SU-DHL-6 (cell line): ENCODE data around the gene ROR1.

ENCODE experiments used
- H2AFZ ChIP-seq: fragments of 200-600 bp; sonication (generic); 2 replicates; pipeline ENCODE4 v1.6.1; 2014; ENCODE audit warnings: low read depth, mild to moderate bottlenecking, moderate library complexity, mixed read lengths, antibody characterized with exemption, low read length; ENCODE audit not compliant: severe bottlenecking
- H3F3A ChIP-seq: fragments of 200-600 bp; shearing (Covaris generic); 2 replicates; pipeline ENCODE4 v1.6.0; 2016; ENCODE audit warnings: antibody characterized with exemption, mild to moderate bottlenecking; ENCODE audit not compliant: insufficient read depth
- H3K27ac ChIP-seq: fragments of 200-600 bp; sonication (generic); 2 replicates; pipeline ENCODE4 v1.5.1; 2016; ENCODE audit warnings: low read depth, mild to moderate bottlenecking, low read length, moderate library complexity, mixed read lengths
- H3K27me3 ChIP-seq: fragments of 200-600 bp; sonication (generic), shearing (Covaris generic); 2 replicates; pipeline ENCODE4 v1.6.0; 2014; ENCODE audit warnings: mild to moderate bottlenecking, low read length
- H3K36me3 ChIP-seq: fragments of 200-600 bp; sonication (generic); 2 replicates; pipeline ENCODE4 v1.6.1; 2014; ENCODE audit warnings: mild to moderate bottlenecking, low read length, mixed read lengths
- H3K4me2 ChIP-seq: fragments of 300-600, 200-600 bp; shearing (Covaris generic), sonication (generic); 2 replicates; pipeline ENCODE4 v1.6.0; 2014; ENCODE audit warnings: low read length, low read depth, mild to moderate bottlenecking; ENCODE audit not compliant: poor library complexity, severe bottlenecking
- H3K4me3 ChIP-seq: fragments of 200-600 bp; sonication (generic); 2 replicates; pipeline ENCODE4 v1.5.1; 2014; ENCODE audit warnings: antibody characterized with exemption, low read length, mild to moderate bottlenecking, mixed read lengths; ENCODE audit not compliant: insufficient read depth, poor library complexity, severe bottlenecking
- H3K79me2 ChIP-seq: fragments of 200-600 bp; sonication (generic); 2 replicates; pipeline ENCODE4 v1.6.1; 2014; ENCODE audit warnings: mild to moderate bottlenecking, low read length, moderate library complexity; ENCODE audit not compliant: insufficient read depth
- H3K9ac ChIP-seq: fragments of 200-600 bp; sonication (generic); 2 replicates; pipeline ENCODE4 v1.7.0; 2014; ENCODE audit warnings: mild to moderate bottlenecking, low read length
- H3K9me2 ChIP-seq: fragments of 200-600 bp; sonication (generic); replicated peaks from 2 replicates; pipeline ENCODE4 v1.6.1; 2014; ENCODE audit warnings: low read length; ENCODE audit not compliant: insufficient read depth
- H3K9me3 ChIP-seq: fragments of 200-600 bp; sonication (generic); 2 replicates; pipeline ENCODE4 v1.6.1; 2014; ENCODE audit warnings: low read length, mixed read lengths; ENCODE audit not compliant: insufficient read depth
- H4K20me1 ChIP-seq: fragments of 200-600 bp; sonication (generic); 2 replicates; pipeline ENCODE4 v1.6.1; 2014; ENCODE audit warnings: low read depth, mild to moderate bottlenecking, antibody characterized with exemption, low read length, moderate library complexity, mixed read lengths
- CTCF ChIP-seq: fragments of 200-600 bp; sonication (generic); IDR thresholded peaks from one replicate; pipeline ENCODE4 v1.5.1; 2017; ENCODE audit warnings: antibody characterized with exemption, mild to moderate bottlenecking, low read length, moderate library complexity; ENCODE audit not compliant: insufficient read depth, poor library complexity, severe bottlenecking
- EZH2phosphoT487 ChIP-seq: fragments of 200-600 bp; sonication (generic), shearing (Covaris generic); conservative IDR thresholded peaks from 2 replicates; pipeline ENCODE4 v1.6.1; 2018; ENCODE audit warnings: mild to moderate bottlenecking, antibody characterized with exemption, low read length, moderate library complexity, mixed read lengths

ROR1 gene

GRCh38 chr1:63787875-63788274 lies 14.1 kb downstream of the ROR1 start:
- H3K79me2 ChIP-seq, result no peaks in the 10 kb centered on the region
- no peaks in the 10 kb centered on the region; the same call in 1 of the 2 replicates for H3K9me2 ChIP-seq
- TF ChIP-seq CTCF, result no peak
- no peak for TF ChIP-seq EZH2phosphoT487
- H3K27ac ChIP-seq, result no peak overlapping the region
- H2AFZ ChIP-seq, result no peak overlapping the region
- no peaks in the 10 kb centered on the region for H3F3A ChIP-seq
- no peaks in the 10 kb centered on the region for H3K27me3 ChIP-seq
- H4K20me1 ChIP-seq, result no peaks in the 10 kb centered on the region
- H3K36me3 ChIP-seq, result no peaks in the 10 kb centered on the region
- H3K4me3 ChIP-seq, result no peak overlapping the region
- no peak overlapping the region for H3K9ac ChIP-seq
- no peak overlapping the region for H3K4me2 ChIP-seq
- no peaks in the 10 kb centered on the region for H3K9me3 ChIP-seq

GRCh38 chr1:63789856-63790605 lies 16.2 kb downstream of the ROR1 start:
- no peak overlapping the region for H3K4me3 ChIP-seq
- no peaks in the 10 kb centered on the region for H3K79me2 ChIP-seq
- H3K9ac ChIP-seq, result no peak overlapping the region
- H3K4me2 ChIP-seq, result no peak overlapping the region
- H4K20me1 ChIP-seq, result no peaks in the 10 kb centered on the region
- H3K27me3 ChIP-seq, result no peaks in the 10 kb centered on the region
- no peaks in the 10 kb centered on the region for H3F3A ChIP-seq
- no peak for TF ChIP-seq EZH2phosphoT487
- TF ChIP-seq CTCF, result no peak
- no peak overlapping the region for H2AFZ ChIP-seq
- H3K9me3 ChIP-seq, result no peaks in the 10 kb centered on the region
- H3K27ac ChIP-seq, result no peak overlapping the region
- no peaks in the 10 kb centered on the region; the same call in 1 of the 2 replicates for H3K9me2 ChIP-seq
- no peaks in the 10 kb centered on the region for H3K36me3 ChIP-seq

- Histone ChIP-seq H3K4me2 (no peak overlapping the region), H3K27me3 (no peaks in the 10 kb centered on the region), H3K27ac (no peak overlapping the region), H3F3A (no peaks in the 10 kb centered on the region), H2AFZ (no peak overlapping the region), H3K4me3 (no peak overlapping the region), H3K9me2 (no peaks in the 10 kb centered on the region; the same call in 1 of the 2 replicates), H3K79me2 (no peaks in the 10 kb centered on the region), H3K36me3 (no peaks in the 10 kb centered on the region), H3K9me3 (no peaks in the 10 kb centered on the region), H4K20me1 (no peaks in the 10 kb centered on the region), H3K9ac (no peak overlapping the region)
- TF ChIP-seq EZH2phosphoT487, result no peak
- no peak for TF ChIP-seq CTCF
These were observed 17.2 kb downstream of the ROR1 start for GRCh38 chr1:63790989-63791388.
